Measurements from ENCODE around the gene SLC24A4.

Gene SLC24A4

GRCh38 chr14:92546347-92547053, 223.5 kb downstream of the SLC24A4 start:
- no peak for DNase-seq (ENCODE audit: low read depth in 2 of 2)

GRCh38 chr14:92549105-92549858, 226.3 kb downstream of the SLC24A4 start:
- no peak for DNase-seq (ENCODE audit: low read depth in 2 of 2)

- DNase-seq (ENCODE audit: low read depth in 2 of 2): no peak
These were observed 226.9 kb downstream of the SLC24A4 start for GRCh38 chr14:92549859-92550230.

Measured in fibroblast of skin of left quadriceps (primary cell).